Dermis microvascular lymphatic vessel endothelial cell (primary cell): ENCODE measurements around the gene WNT3. TPM values are rescaled to one million over a fixed set of nuclear protein-coding genes. Genes with fewer than 3 reads are reported as not detected.

Experiments
- DNase-seq, 2 donors: peaks; one replicate each; pipeline versions ENCODE4 v3.0.0 to v3.0.0-alpha.2; 2010; ENCODE audit warnings: low read depth in 2 of 2
- total RNA-seq: library from RNA; depleted of rRNA; stranded (reverse); fragments of >200 nt; gene quantifications from 2 replicates; pipeline ENCODE4 v1.2.1, GENCODE V29; 2014

Gene WNT3
- total RNA-seq, 1 donor from 2014 or later, result 0.90 TPM

DNA sequence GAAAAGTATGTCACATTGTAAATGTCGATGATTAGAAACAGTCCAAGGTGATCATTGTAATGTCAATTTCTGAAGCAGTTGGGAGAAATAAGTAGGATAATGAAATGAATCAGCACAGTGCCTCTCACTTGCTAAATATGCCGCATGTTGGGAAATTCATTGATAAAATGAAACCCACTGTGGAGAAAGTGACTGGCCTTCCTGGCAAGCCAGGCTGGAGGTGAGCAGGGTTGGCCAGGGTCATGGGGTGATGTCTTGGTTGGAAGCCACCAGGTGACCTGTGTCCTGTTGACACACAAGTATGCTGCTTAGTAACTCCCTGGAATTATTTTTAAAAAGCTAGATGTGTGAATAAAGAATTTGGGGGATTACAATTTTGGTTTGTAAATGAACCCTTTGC is 18.0 kb upstream of the WNT3 start:
- no peak for DNase-seq

DNA sequence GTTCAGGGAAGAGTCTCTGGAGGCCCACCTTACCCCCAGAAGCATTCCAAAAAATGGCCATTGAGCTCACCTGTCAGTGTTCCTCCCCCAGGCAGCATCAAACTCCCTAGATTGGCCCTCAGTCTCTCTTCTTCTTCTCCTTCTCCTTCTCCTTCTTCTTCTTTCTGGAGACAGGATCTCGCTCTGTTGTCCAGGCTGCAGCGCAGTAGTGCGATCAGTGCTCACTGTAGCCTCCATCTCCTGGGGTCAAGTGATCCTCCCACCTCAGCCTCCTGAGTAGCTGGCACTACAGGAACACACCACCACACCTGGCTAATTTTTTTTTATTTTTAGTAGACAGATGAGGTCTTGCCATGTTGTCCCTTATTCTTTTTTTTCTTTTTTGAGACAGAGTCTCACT is 16.4 kb upstream of the WNT3 start:
- DNase-seq, result no peak

DNA sequence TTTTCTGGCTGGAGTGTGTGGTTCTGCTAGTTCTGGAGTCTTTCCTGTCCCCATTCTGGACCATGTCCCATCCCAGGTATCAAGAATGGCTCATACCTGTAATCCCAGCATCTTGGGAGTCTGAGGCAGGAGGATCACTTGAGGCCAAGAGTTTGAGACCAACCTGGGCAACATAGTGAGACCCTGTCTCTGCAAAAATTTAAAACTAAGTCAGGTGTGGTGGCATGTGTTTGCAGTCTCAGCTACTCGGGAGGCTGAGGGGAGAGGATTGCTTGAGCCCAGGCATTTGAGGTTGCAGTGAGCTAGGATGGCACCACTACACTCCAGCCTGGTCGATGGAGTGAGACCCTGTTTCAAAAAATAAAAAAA is 15.3 kb upstream of the WNT3 start:
- no peak for DNase-seq

DNA sequence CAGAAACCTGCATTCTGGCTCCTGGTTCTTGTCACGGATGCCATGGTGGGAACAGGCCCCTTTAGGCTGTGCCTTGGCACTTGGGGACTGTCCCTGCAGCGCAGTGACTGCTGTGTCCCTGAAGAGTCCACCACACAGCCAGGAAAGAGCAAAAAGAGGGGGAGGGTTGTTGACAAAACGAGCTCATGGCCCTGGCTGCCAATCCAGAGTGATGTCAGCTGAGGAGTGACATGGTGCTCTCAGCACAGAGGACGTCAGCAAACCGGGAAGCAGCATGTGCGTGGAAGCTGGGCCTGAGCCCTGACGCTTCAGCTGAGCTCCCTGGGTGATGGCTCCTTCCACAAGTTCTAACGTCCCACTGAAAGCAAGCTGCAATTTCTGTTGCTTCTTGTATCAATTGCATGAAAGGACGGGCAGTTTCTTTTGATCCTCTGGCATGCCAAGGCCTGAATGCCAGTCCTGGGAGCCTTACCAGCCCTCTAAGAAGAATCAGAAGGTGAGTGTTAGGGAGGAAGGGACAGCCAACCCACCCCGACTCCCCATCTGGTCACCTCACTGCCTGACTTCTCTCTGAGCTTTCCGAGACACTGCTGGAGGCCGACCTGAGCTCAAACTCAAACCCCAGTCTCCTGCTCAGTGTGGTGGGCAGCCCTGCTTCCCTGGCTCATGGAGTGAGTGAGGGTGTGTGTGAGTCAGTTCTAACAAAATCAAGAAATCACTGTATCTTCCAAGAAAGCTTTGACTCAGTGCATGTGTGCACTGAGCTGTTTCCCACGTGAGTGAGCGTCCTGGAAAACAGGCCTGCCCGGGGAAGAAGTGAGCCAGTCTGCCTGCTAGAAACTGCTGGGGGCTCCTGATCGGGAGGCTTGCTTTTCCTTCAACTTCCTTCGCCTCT is 14.7 kb upstream of the WNT3 start:
- DNase-seq, result no peak

DNA sequence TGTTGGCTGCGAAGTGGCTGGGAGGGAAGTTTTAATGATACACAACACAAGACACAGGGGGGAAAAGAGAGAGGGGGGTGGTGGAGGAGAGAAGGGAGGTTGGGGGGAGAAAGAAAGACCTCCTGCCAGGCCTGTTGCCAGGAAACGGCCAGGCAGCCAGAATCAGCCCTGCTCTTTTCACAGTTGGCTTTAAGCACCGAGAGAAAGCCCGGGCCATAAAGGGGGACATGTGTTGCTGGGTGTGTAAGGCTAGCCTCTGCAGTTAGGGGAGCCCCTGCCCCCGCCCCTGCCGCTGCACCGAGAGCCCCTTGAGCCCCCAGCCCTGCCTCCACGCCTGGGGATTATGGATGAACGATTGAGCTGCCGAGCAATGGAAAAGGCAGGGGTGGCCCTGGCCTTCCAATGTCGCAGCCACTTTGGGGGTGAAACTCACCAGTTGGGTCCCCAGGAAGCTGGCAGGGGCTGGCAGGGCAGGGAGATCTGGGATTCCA is 13.9 kb upstream of the WNT3 start:
- no peak for DNase-seq

DNA sequence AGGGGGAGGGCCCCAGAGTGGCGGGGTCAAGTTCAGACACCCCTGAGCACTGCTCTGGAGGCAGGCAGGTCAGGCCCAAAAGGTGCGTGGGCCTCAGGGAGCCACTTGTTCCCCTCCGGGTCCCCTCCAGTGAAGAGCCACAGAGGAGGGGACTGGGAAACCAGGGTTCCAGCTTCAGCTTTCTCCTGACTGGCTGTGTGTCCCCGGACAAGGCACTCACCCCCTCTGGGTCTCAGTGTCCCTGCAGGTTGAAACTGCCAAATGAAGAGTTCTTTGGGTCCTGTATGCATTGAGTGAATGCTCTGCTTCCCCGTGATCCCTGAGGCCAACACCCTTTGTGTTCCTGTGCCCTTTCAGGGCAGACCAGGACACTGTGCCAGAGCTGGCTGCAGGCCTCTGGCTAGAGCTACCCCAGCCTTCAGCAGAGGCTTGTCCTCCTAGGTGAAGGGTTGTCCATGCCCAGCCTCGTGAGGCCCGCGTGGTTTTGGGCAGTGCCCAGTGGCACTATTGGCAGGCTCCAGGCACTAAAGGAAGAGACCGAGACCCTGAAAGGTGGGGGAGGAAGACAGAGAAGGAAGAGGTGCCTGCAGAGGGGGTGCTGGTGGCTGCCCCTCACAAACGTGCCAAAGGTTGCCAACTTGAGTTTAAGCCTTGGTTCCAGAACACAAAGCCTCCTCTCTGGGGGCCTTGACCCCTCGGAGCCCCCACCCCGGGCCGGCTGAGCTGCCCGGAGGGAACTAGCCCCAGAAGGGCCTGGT is 13.3 kb upstream of the WNT3 start:
- DNase-seq, result no peak

DNA sequence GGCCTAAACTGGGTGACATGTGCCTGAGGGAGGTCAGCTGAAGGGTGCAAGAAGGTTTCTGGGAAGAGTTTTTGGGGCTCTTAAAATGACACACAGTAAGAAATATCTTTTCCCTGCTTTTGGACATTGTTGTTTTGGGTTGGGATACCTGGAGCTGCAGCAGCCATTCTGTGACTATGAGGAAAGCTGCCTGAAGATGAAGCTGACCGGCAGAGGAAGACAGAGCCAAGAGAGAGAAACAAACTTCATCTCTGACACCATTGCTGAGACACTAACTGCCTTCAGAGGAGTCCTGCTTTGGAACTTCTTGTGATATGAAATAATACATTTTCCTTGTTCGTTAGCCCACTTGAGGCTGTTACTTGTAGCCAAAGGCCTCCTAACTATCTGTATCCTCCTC is 8.8 kb upstream of the WNT3 start:
- no peak for DNase-seq

DNA sequence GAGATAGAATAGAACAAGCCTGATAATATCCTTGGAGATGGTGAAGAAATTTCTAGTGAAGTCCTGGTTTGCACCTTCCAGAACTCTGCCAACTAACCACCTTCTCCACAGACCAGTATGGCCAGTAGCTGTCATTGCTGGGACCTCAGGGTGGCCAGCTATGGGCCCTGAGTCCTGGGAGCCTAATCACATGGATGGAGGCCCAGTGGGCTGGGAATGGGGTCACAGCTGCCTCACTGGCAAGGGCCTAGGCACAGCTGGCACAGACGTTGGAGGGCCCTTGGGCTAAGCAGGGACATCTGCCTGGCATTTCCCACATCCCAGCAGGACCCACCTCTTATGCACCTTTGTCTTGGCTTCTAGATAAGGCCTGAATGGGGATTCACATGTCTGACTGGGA is 7.6 kb upstream of the WNT3 start:
- no peak for DNase-seq

DNA sequence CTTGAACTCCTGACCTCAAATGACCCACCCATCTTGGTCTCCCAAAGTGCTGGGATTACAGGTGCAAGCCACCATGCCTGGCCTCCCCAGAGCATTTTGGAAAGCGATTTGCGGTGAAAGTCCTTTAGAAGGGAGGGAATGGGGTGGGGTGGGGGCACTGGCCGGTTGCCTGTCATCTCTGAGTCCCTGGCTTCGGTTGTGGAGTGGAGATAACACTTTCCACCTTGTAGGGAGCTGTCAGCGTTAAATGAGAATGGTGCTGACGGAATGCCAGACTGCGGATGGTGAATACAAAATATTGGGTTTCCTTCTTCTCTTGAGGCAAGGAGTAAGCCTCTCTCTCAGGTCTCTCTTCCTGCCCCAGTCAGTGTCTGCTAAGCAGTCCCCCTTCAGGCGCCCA is 5.2 kb upstream of the WNT3 start:
- DNase-seq, result no peak

DNA sequence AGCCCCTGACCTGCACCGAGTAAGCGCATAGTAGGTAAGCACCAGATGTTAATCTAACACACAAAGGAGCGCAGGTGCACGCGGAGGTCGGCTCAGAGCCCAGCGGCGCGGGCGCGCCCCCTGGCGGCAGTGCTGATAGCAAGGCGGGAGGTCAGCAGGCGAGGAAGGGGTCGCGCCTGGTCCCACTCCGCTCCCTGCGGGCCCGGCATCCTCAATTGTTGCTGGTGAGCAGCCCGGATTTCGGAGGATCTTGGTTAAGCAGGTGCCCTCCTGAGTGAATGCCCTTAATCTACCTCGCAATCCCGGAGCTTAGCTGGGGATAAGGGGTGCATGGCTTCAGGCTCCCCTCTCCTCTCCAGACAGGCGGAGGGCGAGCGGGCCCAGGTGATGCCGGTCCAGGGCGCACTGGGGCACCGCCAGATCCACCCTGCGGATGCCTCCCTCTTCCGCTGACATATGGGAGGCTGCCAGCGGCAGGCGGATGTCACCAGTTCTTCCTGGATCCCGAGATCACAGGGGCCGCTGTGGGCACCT is 4.0 kb upstream of the WNT3 start:
- DNase-seq, result no peak

DNA sequence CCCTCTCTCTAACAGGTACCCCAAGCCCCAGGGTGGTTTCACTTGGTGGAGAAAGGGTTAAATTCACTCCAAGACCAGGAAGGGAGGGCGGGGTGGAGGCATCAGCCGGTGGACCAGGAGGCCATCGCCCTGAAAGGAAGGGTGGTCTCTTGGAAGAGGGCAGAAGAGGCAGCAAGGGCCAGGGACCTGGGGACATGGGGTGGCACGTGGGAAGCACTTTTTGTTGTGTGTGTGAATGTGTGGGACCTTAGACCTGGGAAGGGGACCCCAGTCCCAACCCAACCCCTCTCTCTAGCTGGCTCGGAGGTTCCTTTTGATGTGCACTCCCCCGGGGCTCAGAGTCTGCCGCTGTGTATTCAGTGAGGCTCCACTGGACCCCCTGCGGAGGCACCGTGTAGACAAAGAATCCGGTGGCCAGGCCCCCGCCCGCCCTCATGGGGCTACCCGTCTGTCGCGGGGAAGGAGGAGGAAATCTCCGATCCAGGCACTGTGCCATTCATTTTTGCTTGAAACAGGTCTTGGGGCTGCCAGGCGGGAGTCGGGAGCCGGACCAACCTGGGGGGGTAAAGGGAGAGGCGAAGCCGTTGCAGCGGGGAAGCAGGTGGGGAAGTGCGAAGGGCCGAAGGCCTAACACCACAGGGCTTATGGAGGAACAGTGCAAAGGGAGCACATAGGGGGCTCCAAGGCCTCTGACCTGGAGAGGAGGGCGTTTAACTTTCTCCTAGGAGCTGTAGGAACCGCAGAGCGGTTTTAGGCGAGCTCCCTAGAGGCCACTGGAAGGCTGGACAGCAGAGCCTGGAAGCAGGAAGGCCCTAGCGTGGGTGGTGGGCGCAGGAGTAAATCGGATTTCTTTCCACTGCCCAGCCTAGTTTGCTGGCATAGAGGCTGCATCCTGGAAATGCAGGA is 3.2 kb upstream of the WNT3 start:
- no peak for DNase-seq

DNA sequence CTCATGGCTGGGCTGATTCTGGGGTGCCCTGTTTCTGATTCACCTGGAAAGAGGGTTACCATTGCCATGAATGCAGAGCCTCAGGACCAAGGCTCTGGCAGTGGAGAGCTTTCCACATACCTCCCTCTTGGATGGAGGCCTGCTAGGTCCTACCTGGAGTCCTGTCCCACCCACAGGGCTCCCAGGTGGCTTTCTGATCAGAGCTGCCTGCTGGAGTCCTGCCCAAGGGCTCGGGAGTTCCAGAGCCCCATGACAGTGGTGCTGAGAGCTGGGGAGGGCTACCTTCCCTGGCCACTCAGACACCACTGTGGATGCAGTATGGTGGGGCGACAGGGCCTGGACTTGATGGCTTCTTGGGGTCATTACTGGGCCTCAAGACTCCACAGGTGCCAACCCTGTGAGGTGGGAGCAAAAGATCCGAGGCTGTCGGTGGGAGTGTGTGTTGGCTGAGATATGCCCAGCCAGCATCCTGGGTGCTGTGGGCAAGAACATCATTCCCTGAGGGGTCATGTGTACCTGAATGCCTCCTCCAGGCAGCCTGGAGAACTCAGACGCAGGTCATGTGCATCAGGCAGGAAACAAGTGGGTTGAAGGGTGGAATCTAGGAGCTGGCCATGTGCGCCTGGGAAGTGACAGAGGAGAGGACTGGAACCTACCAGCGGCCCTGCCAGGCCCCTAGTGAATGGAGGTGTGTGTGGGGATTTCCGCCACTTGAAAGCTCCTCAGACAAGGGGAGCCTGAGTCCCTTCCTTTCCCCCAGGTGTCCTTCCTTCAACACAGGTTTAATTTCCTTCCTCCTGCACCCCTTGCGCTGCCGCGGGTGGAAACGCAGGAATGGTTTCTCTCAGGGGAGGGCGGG is 2.3 kb upstream of the WNT3 start:
- no peak for DNase-seq

DNA sequence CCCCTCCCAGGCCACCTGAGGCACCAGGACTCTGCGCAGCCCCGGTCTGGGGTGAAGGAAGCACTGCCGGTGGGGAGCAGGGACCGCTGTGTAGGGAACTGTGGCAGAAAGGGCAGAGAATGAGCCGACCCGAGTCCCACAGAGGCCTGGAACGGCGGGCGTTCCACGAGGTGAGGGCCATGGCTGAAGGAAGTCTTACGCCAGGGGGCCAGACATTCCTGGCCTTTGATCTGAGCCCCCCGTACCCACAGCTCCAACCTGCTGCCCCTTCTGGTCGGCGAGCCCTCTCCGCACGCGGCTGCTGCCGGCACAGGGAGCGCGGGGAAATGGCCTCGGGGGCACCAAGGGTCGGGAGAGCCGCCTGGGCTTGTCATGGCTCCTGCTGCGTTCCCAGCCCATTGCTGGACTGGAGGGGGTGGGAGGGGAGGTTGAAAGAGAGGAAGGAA is 1.4 kb upstream of the WNT3 start:
- DNase-seq, result no peak

DNA sequence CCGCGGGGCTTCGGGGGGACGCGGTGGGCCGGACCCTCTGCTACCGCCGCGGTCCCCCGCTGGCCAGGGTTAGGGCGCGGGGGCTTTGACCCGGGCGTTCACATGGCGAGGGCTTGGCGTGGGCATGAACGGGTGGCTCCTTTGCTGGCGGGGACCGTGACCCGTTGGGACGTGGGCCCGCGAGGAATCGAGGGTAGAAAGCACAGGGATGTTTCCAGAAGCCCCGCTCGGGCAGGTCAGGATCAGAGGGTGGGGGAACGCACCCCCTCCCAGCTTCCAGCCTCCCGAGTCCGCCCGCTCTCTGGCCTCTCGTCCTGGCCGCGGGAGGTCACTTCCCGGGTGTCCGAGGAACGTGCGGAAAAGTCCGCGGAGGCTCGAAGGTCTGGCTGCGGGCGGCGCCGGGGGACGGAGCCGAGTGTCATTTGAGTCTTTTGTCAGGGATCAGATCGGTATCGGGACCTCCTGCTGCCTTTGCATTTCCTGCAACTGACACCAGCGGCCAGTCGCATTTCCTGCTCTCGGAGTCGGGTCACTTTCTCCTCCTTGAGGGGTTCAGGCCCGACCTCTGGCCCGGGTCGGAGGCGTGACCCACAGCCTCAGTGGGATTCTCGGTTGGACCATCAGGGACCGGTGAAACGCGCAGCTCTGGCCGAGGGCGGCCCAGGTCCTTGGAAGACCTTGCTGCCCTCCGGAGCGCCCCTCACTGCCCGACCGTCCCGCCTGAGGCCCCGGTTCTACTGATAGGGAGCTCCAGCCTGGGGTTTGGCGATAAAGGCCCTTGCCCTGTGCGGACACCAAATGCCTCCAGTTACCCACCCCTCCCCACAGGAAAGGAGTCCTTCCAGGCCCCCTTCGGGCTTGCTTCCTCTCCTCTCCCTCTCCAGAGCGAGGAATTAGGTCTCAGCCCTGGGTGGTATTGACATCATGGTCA is 702 bp upstream of the WNT3 start:
- DNase-seq, result no peak

DNA sequence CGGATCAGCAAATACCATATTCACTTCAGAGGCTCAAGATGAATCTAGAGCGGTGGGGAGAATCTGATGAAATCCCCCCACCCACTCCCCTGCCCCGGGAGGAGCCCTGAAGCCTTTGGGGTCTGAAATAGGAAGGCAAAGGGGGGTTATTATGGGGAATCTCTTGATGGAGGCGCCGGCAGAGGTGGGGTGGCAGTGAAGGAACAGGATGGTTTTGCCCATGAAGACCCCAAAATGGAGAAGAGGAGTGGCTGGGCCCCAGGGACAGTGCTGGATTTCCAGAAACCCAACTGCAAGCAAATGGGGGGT is 637 bp downstream of the WNT3 start:
- DNase-seq, result no peak

DNA sequence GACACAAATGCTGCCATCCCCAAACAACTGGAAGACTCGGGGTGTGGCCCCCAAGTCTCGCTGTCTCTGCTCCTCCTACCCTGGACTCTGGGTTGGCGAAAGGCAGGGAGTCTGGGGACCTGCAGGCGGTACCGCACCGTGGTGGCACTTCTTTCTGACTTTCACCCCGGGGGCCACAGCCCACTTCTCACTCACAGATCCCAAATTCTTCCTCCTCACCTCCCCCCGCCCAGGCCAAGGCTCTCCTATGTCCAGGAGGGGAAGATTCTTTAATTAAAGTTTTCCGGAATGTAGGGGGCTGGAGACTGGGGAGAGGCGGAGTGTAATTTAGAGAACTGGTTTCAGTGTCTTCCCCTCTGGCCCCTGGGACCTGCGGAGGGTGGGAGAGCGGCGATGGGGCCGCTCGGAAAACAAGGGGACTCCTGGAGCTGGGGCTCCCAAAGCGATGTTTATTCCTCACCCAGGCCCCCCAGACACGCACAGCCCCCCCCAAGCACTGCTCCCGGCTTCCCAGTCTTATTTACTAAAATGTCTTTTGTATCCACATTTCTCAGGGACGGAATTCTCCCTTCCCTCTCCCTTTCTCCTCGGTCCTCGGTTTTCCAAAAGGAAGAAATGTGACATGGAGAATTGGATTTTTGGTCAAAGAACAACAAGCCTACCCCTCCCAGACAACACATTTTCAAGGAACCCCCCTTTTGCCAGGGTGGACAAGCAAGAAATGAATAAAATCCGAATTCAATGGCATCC is 1.2 kb downstream of the WNT3 start:
- no peak for DNase-seq

DNA sequence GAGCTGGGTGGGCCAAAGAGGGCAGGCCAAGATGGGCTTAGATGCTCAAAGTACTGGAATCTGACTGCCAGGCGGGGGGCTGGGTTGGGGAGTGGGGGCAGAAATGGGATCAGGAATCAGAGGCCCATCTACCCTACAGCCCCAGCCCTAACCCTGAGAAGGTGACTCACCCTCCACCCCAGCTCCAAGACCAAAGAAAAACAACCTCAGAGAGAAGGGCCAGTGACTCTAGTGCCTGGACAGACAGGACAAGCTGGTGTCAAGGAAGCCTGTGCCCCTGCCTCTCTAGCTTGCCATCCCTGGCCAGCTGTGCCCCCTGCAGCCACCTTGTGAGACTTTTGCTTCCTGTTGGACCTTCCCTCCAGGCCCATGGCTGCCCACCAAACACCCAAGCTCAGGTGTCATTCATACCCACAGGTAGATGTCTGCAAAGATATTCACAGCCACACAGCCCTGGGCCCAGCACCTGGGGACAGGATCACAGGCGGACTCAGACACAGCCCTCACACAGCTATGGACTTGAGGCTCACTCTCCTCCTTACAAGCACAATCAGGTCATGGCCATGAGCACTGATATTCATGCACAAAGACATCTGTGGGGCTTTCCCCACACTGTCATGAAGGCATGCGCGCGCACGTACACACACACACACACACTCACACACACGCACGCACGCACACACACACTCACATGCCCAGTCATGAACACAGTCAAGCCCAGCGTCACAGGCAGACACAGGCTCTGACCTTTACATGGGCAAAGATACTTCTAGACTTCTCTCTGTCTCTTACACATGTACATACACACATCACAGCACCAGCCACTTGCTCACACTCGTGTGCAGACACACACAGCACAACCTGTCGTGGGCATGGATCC is 2.8 kb downstream of the WNT3 start:
- DNase-seq, result no peak

DNA sequence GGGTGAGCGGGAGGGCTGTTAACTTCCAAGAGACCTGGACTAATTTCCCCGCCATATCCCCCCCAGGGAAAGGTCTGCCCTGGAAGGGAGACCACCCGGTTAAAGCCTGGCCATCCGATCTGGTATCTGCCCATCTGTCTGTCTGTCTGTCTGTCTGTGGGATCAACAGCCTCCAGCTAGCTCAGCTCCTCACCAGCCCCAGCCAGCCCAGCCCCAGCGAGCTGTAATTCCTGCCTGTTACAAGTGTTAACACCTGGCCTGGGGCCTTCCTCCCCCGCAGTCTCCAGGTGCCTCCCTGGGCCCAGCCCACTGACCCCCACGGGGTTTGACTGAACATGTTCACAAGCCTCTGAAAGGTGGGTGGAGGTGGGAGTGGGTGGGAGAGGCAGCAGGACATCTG is 4.0 kb downstream of the WNT3 start:
- no peak for DNase-seq
